ENCODE measurements around the gene APC2.

APC2 gene

GRCh38 chr19:1449467-1450442 is at the start of gene APC2:
Gene APC2 (plus strand): TSS chr19:1450121. CDS start chr19:1453002, 2,881 bp downstream.
- no peak for DNase-seq (ENCODE audit: low read depth in 1 of 2, low spot score in 1 of 2)

GRCh38 chr19:1400281-1401137 is 49.4 kb upstream of the APC2 start:
- no peak for DNase-seq (ENCODE audit: low read depth in 1 of 2, low spot score in 1 of 2)

- DNase-seq (ENCODE audit: low read depth in 1 of 2, low spot score in 1 of 2) = peak; percentile 47
Observed at GRCh38 chr19:1401138-1401888, 48.6 kb upstream of the APC2 start, which contains the start of gene GAMT. Gene GAMT (minus strand): TSS chr19:1401542. CDS start chr19:1401476, 66 bp downstream.

GRCh38 chr19:1401889-1402217 is 48.1 kb upstream of the APC2 start:
- no peak for DNase-seq (ENCODE audit: low read depth in 1 of 2, low spot score in 1 of 2)

- no peak for DNase-seq (ENCODE audit: low read depth in 1 of 2, low spot score in 1 of 2)
Observed at GRCh38 chr19:1402411-1403070, 47.4 kb upstream of the APC2 start.

- DNase-seq (ENCODE audit: low read depth in 1 of 2, low spot score in 1 of 2) = peak; percentile 99 to 100
Observed at GRCh38 chr19:1406774-1407527, 43.0 kb upstream of the APC2 start.

GRCh38 chr19:1407528-1408299 is 42.2 kb upstream of the APC2 start, which contains the start of gene DAZAP1:
Gene DAZAP1 (plus strand): TSS chr19:1407586. CDS start chr19:1407774, 188 bp downstream.
- peak; percentile 21 to 26 for DNase-seq (ENCODE audit: low read depth in 1 of 2, low spot score in 1 of 2)

- peak; percentile 27 to 49 for DNase-seq (ENCODE audit: low read depth in 1 of 2, low spot score in 1 of 2)
Observed at GRCh38 chr19:1408300-1409203, 41.4 kb upstream of the APC2 start.

GRCh38 chr19:1409204-1410005 is 40.5 kb upstream of the APC2 start:
- DNase-seq (ENCODE audit: low read depth in 1 of 2, low spot score in 1 of 2) = no peak

GRCh38 chr19:1410136-1410786 is 39.7 kb upstream of the APC2 start:
- DNase-seq (ENCODE audit: low read depth in 1 of 2, low spot score in 1 of 2) = no peak

GRCh38 chr19:1410789-1411188 is 39.1 kb upstream of the APC2 start:
- no peak for DNase-seq (ENCODE audit: low read depth in 1 of 2, low spot score in 1 of 2)

GRCh38 chr19:1411255-1412191 is 38.4 kb upstream of the APC2 start:
- no peak for DNase-seq (ENCODE audit: low read depth in 1 of 2, low spot score in 1 of 2)

GRCh38 chr19:1412323-1412923 is 37.5 kb upstream of the APC2 start:
- DNase-seq (ENCODE audit: low read depth in 1 of 2, low spot score in 1 of 2) = no peak

- no peak for DNase-seq (ENCODE audit: low read depth in 1 of 2, low spot score in 1 of 2)
Observed at GRCh38 chr19:1412995-1413800, 36.7 kb upstream of the APC2 start.
